GM12878 (cell line): ENCODE data around the gene FBLN5. TPM values are rescaled to one million over a fixed set of nuclear protein-coding genes. Genes with fewer than 3 reads are reported as not detected.

Experiments used
- ATAC-seq: fragments of 200-7000 bp; cut with Tn5 transposase; 3 replicates; pipeline ENCODE4 v1.9.1; 2020; ENCODE audit warnings: mild to moderate bottlenecking, moderate library complexity
- BruUV-seq: library from RNA; stranded (reverse); fragments of 400-500 nt; replicated peaks from 2 replicates; lab custom pipeline; 2021; lab: Mats Ljungman, UMichigan
- CTCF ChIA-PET: fragments of 300-600 bp; sonication (Branson Sonifier 250); formaldehyde crosslinking; extraction: SDS; loops from one replicate; lab custom pipeline; 2021; ENCODE audit warnings: inconsistent platforms; lab: Yijun Ruan, JAX
- POLR2A ChIA-PET: fragments of 350-600 bp; formaldehyde crosslinking; extraction: SDS; loops from one replicate; lab custom pipeline; 2021; ENCODE audit warnings: inconsistent platforms; lab: Charles Lee
- RAD21 ChIA-PET: fragments of 300-600 bp; sonication (Branson Sonifier 250); formaldehyde crosslinking; loops from one replicate; lab custom pipeline; 2023; ENCODE audit warnings: antibody characterized with exemption; ENCODE audit not compliant: unreplicated experiment; lab: Charles Lee
- SMC1A ChIA-PET: fragments of 300-600 bp; sonication (Branson Sonifier 250); formaldehyde crosslinking; loops from one replicate; lab custom pipeline; 2023; ENCODE audit not compliant: unreplicated experiment, uncharacterized antibody; lab: Charles Lee
- DNase-seq: peaks from one replicate; pipeline ENCODE4 v3.0.0-alpha.2; 2011; ENCODE audit warnings: low read depth, low spot score
- FAIRE-seq: peaks from 3 replicates; lab custom pipeline; 2011; peaks lifted over from hg19 to GRCh38; lab: Jason Lieb, UNC
- H2AFZ ChIP-seq: 2 replicates; pipeline ENCODE4 v1.6.0; 2011; ENCODE audit warnings: low read depth, low read length, control low read depth; ENCODE audit not compliant: control insufficient read depth
- H3K27ac ChIP-seq: 2 replicates; pipeline ENCODE4 v1.5.1; 2011; ENCODE audit warnings: control low read depth; ENCODE audit not compliant: control insufficient read depth, insufficient read depth
- H3K27me3 ChIP-seq, 2 experiments: replicated peaks in 1 of 2; 2 replicates each; pipeline versions ENCODE4 v1.6.0 to v1.6.1; 2011; ENCODE audit warnings: low read length in 1 of 2; ENCODE audit not compliant: control insufficient read depth in 2 of 2, insufficient read depth in 2 of 2
- H3K36me3 ChIP-seq, 2 experiments: 2 replicates each; pipeline ENCODE4 v1.5.1; 2011; ENCODE audit warnings: low read length in 1 of 2; ENCODE audit not compliant: control insufficient read depth in 2 of 2, insufficient read depth in 2 of 2
- H3K4me1 ChIP-seq: 2 replicates; pipeline ENCODE4 v1.6.1; 2011; ENCODE audit warnings: mild to moderate bottlenecking, low read length, moderate library complexity, mixed read lengths; ENCODE audit not compliant: control insufficient read depth, insufficient read depth
- H3K4me2 ChIP-seq: 2 replicates; pipeline ENCODE4 v1.6.0; 2011; ENCODE audit warnings: control low read depth; ENCODE audit not compliant: control insufficient read depth, insufficient read depth
- H3K4me3 ChIP-seq: fragments of 200-600 bp; sonication (generic); 2 replicates; pipeline ENCODE4 v1.5.1; 2016
- H3K79me2 ChIP-seq: 2 replicates; pipeline ENCODE4 v1.6.0; 2011; ENCODE audit warnings: low read length; ENCODE audit not compliant: control insufficient read depth, insufficient read depth
- H3K9ac ChIP-seq: 2 replicates; pipeline ENCODE4 v1.8.0; 2011; ENCODE audit warnings: low read length, control low read depth, mixed read lengths; ENCODE audit not compliant: control insufficient read depth, insufficient read depth
- H3K9me3 ChIP-seq: replicated peaks from 3 replicates; pipeline ENCODE4 v1.5.1; 2011; ENCODE audit warnings: mild to moderate bottlenecking, low read length; ENCODE audit not compliant: control insufficient read depth, insufficient read depth
- H4K20me1 ChIP-seq: 2 replicates; pipeline ENCODE4 v1.6.0; 2011; ENCODE audit not compliant: control insufficient read depth, insufficient read depth
- BACH1 ChIP-seq: fragments of 450-650 bp; IDR thresholded peaks from 2 replicates; pipeline ENCODE4 v1.6.1; 2017; ENCODE audit warnings: mild to moderate bottlenecking, borderline replicate concordance
- CHD1 ChIP-seq: IDR thresholded peaks from 2 replicates; pipeline ENCODE4 v1.6.1; 2012; ENCODE audit warnings: low read depth, low read length, improper control_type of control experiment
- DPF2 ChIP-seq: fragments of 450-650 bp; IDR thresholded peaks from 2 replicates; pipeline ENCODE4 v1.6.1; 2017; ENCODE audit warnings: mild to moderate bottlenecking
- E2F8 ChIP-seq: fragments of 450-650 bp; IDR thresholded peaks from 2 replicates; pipeline ENCODE4 v1.6.1; 2018; ENCODE audit warnings: mild to moderate bottlenecking, low read depth, moderate library complexity; ENCODE audit not compliant: partially characterized antibody
- EED ChIP-seq: sonication (generic); IDR thresholded peaks from 2 replicates; pipeline ENCODE4 v1.6.1; 2016; ENCODE audit warnings: antibody characterized with exemption, low read depth
- EZH2 ChIP-seq: IDR thresholded peaks from 2 replicates; pipeline ENCODE4 v1.6.1; 2012; ENCODE audit warnings: low read depth, mild to moderate bottlenecking, control low read depth, inconsistent platforms, low read length, borderline replicate concordance; ENCODE audit not compliant: control insufficient read depth
- FOXK2 ChIP-seq: fragments of 450-650 bp; IDR thresholded peaks from 2 replicates; pipeline ENCODE4 v1.6.1; 2017; ENCODE audit warnings: mild to moderate bottlenecking, moderate library complexity
- JUNB ChIP-seq: IDR thresholded peaks from 2 replicates; pipeline ENCODE4 v1.6.1; 2016; ENCODE audit warnings: antibody characterized with exemption, mild to moderate bottlenecking
- NR2F1 ChIP-seq: fragments of 450-650 bp; conservative IDR thresholded peaks from 2 replicates; pipeline ENCODE4 v1.6.1; 2017; ENCODE audit warnings: mild to moderate bottlenecking
- NRF1 ChIP-seq: conservative IDR thresholded peaks from 2 replicates; pipeline ENCODE4 v1.6.1; 2011; ENCODE audit warnings: mild to moderate bottlenecking, low read depth, low read length, improper control_type of control experiment
- PAX8 ChIP-seq: fragments of 450-650 bp; IDR thresholded peaks from 2 replicates; pipeline ENCODE4 v1.6.1; 2017; ENCODE audit warnings: mild to moderate bottlenecking, moderate library complexity
- SPI1 ChIP-seq: IDR thresholded peaks from 2 replicates; pipeline ENCODE4 v1.6.1; 2011; ENCODE audit warnings: low read depth, mild to moderate bottlenecking, low read length, moderate library complexity, borderline replicate concordance; ENCODE audit not compliant: insufficient read depth
- WRNIP1 ChIP-seq: IDR thresholded peaks from 2 replicates; pipeline ENCODE4 v1.6.1; 2011; ENCODE audit warnings: low read depth, low read length, improper control_type of control experiment, borderline replicate concordance
- WGBS: methylation state at CpG from one replicate; pipeline ENCODE4 v1.1.6; 2016; ENCODE audit warnings: low lambda C conversion rate; ENCODE audit not compliant: insufficient replicate concordance, insufficient coverage; ENCODE audit errors: missing lambda C conversion rate; 5-methylcytosine and 5-hydroxymethylcytosine counted together
- in situ Hi-C: fragments of 300-500 bp; cut with MboI; formaldehyde crosslinking; loops from 9 replicates; pipeline ENCODE4 v1.14.3; 2018; ENCODE audit warnings: mixed read lengths
- intact Hi-C: fragments of 100-400 bp; cut with micrococcal nuclease; formaldehyde crosslinking; loops from one replicate; pipeline ENCODE4 v1.14.2; 2022; ENCODE audit not compliant: unreplicated experiment
- polyA plus RNA-seq, 11 experiments: library from polyadenylated mRNA; depleted of rRNA in 4 of 11; unstranded in 6 of 11; stranded (reverse) in 5 of 11; fragments of >200 nt; fragmentation: Nextera tagmentation in 4 of 11; fragmentation: Illumina TruSeq in 1 of 11; extraction: Ambion mirVana in 4 of 11; extraction: Trizol in 1 of 11; gene quantifications; 1 replicate in 1 of 11; 2 replicates in 10 of 11; pipeline versions ENCODE4 v1.2.1 to v1.2.3, GENCODE V29; 2011 to 2016; ENCODE audit warnings: inconsistent platforms in 2 of 11, missing spikeins in 2 of 11, low read depth in 1 of 11
- total RNA-seq, 4 experiments: library from RNA; depleted of rRNA in 3 of 4; stranded (reverse); fragments of >200 nt in 3 of 4; fragmentation: Illumina TruSeq in 1 of 4; extraction: Trizol in 1 of 4; gene quantifications; 2 replicates each; pipeline versions ENCODE4 v1.2.1 to v1.2.3, GENCODE V29; 2013 to 2021
- TF ChIP-seq, protein P1 (sequence below): IDR thresholded peaks from 2 replicates; pipeline ENCODE4 v1.6.1; 2012; ENCODE audit warnings: low read length, inconsistent platforms
- TF ChIP-seq, protein P2 (sequence below): fragments of 450-650 bp; formaldehyde crosslinking; IDR thresholded peaks from 2 replicates; pipeline ENCODE4 v1.4.0; 2022; ENCODE audit warnings: mild to moderate bottlenecking, moderate library complexity

Gene FBLN5
- total and polyA plus RNA-seq, 10 of the 15 experiments (the other 5 are each of a cell fraction or from before 2014, with no cell fraction given): 0.03 to 0.64 (median 0.24) TPM

- ChIA-PET CTCF (interaction anchor here (1.5 kb wide), 1 partner anchor 11 kb away, joined by 3 read pairs; no protein-coding TSS in a partner anchor), RAD21 (no interaction called here), SMC1A (no interaction called here), POLR2A (no interaction called here)
- BruUV-seq: no TSS peak
- ATAC-seq: no peak
- H3K4me2 ChIP-seq: no peak overlapping the region
- no peaks in the 10 kb centered on the region for H3K79me2 ChIP-seq
- H3K9me3 ChIP-seq: no peaks in the 10 kb centered on the region
- no peak overlapping the region for H3K27ac ChIP-seq
- no peak overlapping the region for H3K9ac ChIP-seq
- no peak overlapping the region for H2AFZ ChIP-seq
- intact Hi-C loops: no loop called here
- WGBS: 41% methylated on average over 5 of the region's 5 CpGs
- in situ Hi-C loops: no loop called here
- H4K20me1 ChIP-seq: no peaks in the 10 kb centered on the region
- H3K4me1 ChIP-seq: no peaks in the 10 kb centered on the region
- no peak for DNase-seq
- H3K27me3 ChIP-seq: no peaks in the 10 kb centered on the region
- FAIRE-seq: no peak
- no peak overlapping the region for H3K4me3 ChIP-seq
- no peaks in the 10 kb centered on the region for H3K36me3 ChIP-seq
- TF ChIP-seq JUNB (no peak), SPI1 (no peak), PAX8 (no peak), BACH1 (no peak), DPF2 (no peak), NRF1 (no peak), CHD1 (no peak), NR2F1 (no peak), EZH2 (no peak), EED (no peak), FOXK2 (no peak), E2F8 (no peak), WRNIP1 (no peak)
- TF ChIP-seq, protein P1, sequence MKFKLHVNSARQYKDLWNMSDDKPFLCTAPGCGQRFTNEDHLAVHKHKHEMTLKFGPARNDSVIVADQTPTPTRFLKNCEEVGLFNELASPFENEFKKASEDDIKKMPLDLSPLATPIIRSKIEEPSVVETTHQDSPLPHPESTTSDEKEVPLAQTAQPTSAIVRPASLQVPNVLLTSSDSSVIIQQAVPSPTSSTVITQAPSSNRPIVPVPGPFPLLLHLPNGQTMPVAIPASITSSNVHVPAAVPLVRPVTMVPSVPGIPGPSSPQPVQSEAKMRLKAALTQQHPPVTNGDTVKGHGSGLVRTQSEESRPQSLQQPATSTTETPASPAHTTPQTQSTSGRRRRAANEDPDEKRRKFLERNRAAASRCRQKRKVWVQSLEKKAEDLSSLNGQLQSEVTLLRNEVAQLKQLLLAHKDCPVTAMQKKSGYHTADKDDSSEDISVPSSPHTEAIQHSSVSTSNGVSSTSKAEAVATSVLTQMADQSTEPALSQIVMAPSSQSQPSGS: no peak
- TF ChIP-seq, protein P2, sequence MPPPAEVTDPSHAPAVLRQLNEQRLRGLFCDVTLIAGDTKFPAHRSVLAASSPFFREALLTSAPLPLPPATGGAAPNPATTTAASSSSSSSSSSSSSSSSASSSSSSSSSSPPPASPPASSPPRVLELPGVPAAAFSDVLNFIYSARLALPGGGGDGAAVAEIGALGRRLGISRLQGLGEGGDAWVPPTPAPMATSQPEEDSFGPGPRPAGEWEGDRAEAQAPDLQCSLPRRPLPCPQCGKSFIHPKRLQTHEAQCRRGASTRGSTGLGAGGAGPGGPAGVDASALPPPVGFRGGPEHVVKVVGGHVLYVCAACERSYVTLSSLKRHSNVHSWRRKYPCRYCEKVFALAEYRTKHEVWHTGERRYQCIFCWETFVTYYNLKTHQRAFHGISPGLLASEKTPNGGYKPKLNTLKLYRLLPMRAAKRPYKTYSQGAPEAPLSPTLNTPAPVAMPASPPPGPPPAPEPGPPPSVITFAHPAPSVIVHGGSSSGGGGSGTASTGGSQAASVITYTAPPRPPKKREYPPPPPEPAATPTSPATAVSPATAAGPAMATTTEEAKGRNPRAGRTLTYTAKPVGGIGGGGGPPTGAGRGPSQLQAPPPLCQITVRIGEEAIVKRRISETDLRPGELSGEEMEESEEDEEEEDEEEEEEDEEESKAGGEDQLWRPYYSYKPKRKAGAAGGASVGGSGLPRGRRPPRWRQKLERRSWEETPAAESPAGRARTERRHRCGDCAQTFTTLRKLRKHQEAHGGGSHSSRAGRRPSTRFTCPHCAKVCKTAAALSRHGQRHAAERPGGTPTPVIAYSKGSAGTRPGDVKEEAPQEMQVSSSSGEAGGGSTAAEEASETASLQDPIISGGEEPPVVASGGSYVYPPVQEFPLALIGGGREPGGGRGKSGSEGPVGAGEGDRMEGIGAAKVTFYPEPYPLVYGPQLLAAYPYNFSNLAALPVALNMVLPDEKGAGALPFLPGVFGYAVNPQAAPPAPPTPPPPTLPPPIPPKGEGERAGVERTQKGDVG (CRISPR knock-in tag): no peak
Measured at GRCh38 chr14:91890291-91890749, 57.2 kb downstream of the FBLN5 start.
